Fibroblast of the aortic adventitia (primary cell): ENCODE data around the gene PKMYT1. TPM values are rescaled to one million over a fixed set of nuclear protein-coding genes. Genes with fewer than 3 reads are reported as not detected.
A peak's percentile ranks its signal among the peaks of the same experiment; 100 is the strongest.

Experiments used
- DNase-seq: peaks from one replicate; pipeline ENCODE4 v3.0.0-alpha.2; 2010; ENCODE audit warnings: low read depth
- H3K4me3 ChIP-seq: 2 replicates; pipeline ENCODE4 v1.5.1; 2011; ENCODE audit warnings: low read depth, mild to moderate bottlenecking, control low read depth, low read length, moderate library complexity
- small RNA-seq: library from RNA; depleted of rRNA; stranded (forward); fragments of <200 nt; gene quantifications from one replicate; pipeline ENCODE3, GENCODE V24; 2012
- total RNA-seq: library from RNA; depleted of rRNA; stranded (reverse); fragments of >200 nt; gene quantifications from 2 replicates; pipeline ENCODE4 v1.2.3, GENCODE V29; 2012; ENCODE audit warnings: low replicate concordance
- TF ChIP-seq, protein P1 (sequence below): IDR thresholded peaks from 2 replicates; pipeline ENCODE4 v1.5.1; 2011; ENCODE audit warnings: mild to moderate bottlenecking, low read length, control low read depth, inconsistent platforms; ENCODE audit not compliant: insufficient read depth

The PKMYT1 gene
- total RNA-seq, 1 donor = 24.5 TPM

DNA sequence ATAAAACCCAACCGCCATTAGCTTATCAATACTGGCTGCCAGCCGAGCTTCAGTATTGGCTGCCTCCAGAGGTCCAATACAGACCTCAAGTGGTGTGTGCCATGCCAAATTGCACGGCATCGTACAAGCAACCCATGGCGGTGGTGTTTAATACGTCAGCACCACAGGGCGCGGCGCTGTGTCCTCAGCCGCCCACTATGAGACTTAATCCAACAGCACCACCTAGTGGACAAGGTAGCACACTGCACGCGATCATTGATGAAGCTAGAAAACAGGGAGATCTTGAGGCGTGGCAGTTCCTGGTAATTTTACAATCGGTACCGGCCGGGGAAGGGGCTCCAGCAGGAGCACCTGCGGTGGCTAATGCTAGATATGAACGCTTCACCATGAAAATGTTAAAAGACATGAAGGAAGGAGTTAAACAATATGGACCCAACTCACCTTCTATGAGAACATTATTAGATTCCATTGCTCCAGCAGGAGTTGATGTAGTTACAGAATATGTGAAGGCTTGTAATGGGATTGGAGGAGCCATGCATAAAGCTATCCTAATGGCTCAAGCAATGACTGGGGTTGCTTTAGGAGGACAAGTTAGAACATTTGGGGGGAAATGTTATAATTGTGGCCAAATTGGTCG is 53.1 kb downstream of the PKMYT1 start:
- H3K4me3 ChIP-seq = no peak overlapping the region
- DNase-seq = peak; percentile 90
- TF ChIP-seq, protein P1, sequence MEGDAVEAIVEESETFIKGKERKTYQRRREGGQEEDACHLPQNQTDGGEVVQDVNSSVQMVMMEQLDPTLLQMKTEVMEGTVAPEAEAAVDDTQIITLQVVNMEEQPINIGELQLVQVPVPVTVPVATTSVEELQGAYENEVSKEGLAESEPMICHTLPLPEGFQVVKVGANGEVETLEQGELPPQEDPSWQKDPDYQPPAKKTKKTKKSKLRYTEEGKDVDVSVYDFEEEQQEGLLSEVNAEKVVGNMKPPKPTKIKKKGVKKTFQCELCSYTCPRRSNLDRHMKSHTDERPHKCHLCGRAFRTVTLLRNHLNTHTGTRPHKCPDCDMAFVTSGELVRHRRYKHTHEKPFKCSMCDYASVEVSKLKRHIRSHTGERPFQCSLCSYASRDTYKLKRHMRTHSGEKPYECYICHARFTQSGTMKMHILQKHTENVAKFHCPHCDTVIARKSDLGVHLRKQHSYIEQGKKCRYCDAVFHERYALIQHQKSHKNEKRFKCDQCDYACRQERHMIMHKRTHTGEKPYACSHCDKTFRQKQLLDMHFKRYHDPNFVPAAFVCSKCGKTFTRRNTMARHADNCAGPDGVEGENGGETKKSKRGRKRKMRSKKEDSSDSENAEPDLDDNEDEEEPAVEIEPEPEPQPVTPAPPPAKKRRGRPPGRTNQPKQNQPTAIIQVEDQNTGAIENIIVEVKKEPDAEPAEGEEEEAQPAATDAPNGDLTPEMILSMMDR = peak; percentile 89

DNA sequence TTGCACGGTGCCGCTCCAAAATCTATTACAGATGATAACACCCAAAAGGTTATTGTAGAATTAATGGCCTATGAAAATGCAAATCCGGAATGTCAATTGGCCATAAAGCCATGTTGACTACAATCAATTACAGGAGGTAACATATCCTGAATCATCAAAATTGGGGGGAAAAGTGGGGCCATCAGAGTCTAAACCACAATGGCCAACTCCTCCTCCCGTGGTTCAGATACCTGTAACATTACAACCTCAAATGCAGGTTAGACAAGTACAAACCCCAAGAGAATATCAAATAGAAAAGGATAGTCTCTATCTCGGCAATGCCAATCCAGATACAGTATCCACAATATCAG is 53.6 kb downstream of the PKMYT1 start:
- DNase-seq = no peak
- TF ChIP-seq, protein P1 = no peak
- H3K4me3 ChIP-seq = no peak overlapping the region

DNA sequence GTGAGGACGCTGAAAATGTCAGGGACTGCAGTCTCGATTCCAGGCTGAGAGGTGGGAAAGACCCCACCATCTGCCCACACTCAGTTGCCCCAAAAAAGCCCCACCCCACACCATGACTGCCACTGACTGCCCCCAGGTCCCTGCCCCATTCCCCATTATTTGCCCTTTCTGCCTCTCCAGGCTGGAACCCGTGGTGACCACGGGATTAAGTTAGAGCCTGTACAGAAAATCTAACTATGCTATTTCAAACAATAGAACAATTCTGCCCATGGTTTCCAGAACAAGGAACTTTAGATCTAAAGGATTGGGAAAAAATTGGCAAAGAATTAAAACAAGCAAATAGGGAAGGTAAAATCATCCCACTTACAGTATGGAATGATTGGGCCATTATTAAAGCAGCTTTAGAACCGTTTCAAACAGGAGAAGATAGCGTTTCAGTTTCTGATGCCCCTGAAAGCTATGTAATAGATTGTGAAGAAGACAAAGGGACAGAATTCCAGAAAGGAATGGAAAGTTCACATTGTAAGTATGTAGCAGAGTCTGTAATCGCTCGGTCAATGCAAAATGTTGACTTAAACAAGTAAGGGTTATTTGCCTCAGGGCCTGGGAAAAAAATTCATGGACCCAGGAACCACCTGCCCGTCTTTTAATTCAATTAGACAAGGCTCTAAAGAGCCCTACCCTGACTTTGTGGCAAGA is 54.1 kb downstream of the PKMYT1 start:
- no peak overlapping the region for H3K4me3 ChIP-seq
- TF ChIP-seq, protein P1 = no peak
- DNase-seq = no peak

DNA sequence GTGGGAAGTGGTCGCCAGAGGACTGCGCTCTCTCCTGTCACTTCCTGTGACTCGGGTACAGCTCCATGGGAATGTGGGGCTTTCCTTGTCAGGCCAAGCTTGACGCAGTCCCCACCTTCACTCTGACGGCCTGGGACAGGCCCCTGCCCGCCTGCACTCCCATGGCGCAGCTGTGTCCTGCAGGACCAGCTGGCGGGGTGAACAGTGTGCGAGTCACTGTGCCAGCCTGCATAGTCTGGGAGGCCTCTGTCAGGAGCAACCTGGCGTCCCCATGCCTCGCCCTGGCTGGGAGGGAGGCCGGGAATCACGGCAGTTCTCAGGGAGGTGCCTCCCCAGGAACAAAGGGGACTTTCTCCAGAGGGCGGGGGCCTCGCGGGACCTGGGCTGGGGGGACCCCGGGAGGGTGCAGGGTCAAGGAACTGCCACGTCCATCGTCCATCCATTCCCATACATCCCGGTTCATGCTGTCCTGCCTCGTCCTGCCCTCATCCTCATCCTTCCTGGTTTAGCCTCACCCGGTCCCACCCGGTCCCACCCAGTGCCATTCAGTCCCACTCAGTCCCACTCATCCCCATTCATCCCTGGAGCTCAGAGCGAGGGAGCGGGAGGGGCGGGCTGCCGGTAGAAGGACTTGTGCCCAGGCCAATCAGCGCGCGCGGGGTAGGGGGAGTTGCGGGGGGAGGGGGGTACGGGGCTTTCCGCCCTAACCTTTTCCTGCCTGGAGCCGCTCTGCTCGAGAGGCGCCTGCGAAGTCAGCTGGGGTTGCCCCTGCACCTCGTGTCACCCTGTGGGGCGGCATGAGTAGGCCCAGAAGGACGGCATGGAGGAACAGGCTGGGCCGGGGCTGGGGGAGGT is 55.1 kb downstream of the PKMYT1 start:
- no peak for DNase-seq
- no peak overlapping the region for H3K4me3 ChIP-seq
- TF ChIP-seq, protein P1 = no peak

DNA sequence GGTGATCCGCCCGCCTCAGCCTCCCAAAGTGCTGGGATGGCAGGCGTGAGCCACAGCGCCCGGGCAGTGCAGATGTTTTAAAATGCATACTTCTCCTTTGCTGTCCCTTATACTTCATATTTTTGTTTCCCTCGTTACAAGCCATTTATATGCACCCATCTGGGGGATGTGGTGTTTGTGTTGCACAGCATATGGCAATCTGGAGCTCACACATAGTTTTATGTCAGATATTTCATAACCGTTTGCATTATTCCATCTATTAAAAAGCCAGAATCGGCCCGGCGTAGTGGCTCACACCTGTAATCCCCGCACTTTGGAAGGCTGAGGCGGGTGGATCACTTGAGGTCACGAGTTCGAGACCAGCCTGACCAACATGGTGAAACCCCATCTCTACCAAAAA is 56.8 kb downstream of the PKMYT1 start:
- H3K4me3 ChIP-seq = no peak overlapping the region
- TF ChIP-seq, protein P1 = no peak
- DNase-seq = no peak

Small RNAs within 50 kb of the gene (small RNA-seq; reads per million reads assigned to genes)
- gene LINC00514 = not detected

Other genes with a start within 250 kb of the PKMYT1 start
- gene SRRM2, start 227.8 kb downstream of the PKMYT1 start, total RNA-seq = 77.1 and 96.3 TPM in 2 replicates
- 37.6 and 316 TPM in 2 replicates for gene ELOB, start 203.2 kb downstream of the PKMYT1 start, total RNA-seq
- gene PRSS33, start 192.9 kb downstream of the PKMYT1 start, total RNA-seq = not detected in 2 replicates
- gene PRSS41, start 182.0 kb downstream of the PKMYT1 start, total RNA-seq = not detected in 2 replicates
- gene PRSS21, start 163.2 kb downstream of the PKMYT1 start, total RNA-seq = 0.27 and 0.49 TPM in 2 replicates
- 0.27 and 1.4 TPM in 2 replicates for gene ZG16B, start 150.1 kb downstream of the PKMYT1 start, total RNA-seq
- gene PRSS22, start 122.3 kb downstream of the PKMYT1 start, total RNA-seq = not detected in 2 replicates
- gene FLYWCH2, start 97.2 kb downstream of the PKMYT1 start, total RNA-seq = 48.9 and 56.4 TPM in 2 replicates
- 31.3 and 37.4 TPM in 2 replicates for gene FLYWCH1, start 68.5 kb downstream of the PKMYT1 start, total RNA-seq
- not detected in 2 replicates for gene KREMEN2, start 16.2 kb downstream of the PKMYT1 start, total RNA-seq
- 0.16 and 13.8 TPM in 2 replicates for gene PAQR4, start 11.1 kb downstream of the PKMYT1 start, total RNA-seq
- not detected in 2 replicates for gene CLDN9, start 32.5 kb upstream of the PKMYT1 start, total RNA-seq
- gene CLDN6, start 37.7 kb upstream of the PKMYT1 start, total RNA-seq = 1.1 TPM in 1 of 2 replicates, not detected in the other
- 26.7 and 124 TPM in 2 replicates for gene TNFRSF12A, start 39.9 kb upstream of the PKMYT1 start, total RNA-seq
- 40.6 and 45.6 TPM in 2 replicates for gene HCFC1R1, start 43.5 kb upstream of the PKMYT1 start, total RNA-seq
- 16.3 and 30.2 TPM in 2 replicates for gene THOC6, start 43.6 kb upstream of the PKMYT1 start, total RNA-seq
- not detected in 2 replicates for gene BICDL2, start 56.5 kb upstream of the PKMYT1 start, total RNA-seq
- gene MMP25, start 66.1 kb upstream of the PKMYT1 start, total RNA-seq = not detected in 2 replicates
- 7.6 and 7.8 TPM in 2 replicates for gene IL32, start 85.2 kb upstream of the PKMYT1 start, total RNA-seq
- gene ZSCAN10, start 118.8 kb upstream of the PKMYT1 start, total RNA-seq = not detected in 2 replicates
- gene ZNF205, start 132.1 kb upstream of the PKMYT1 start, total RNA-seq = 12.3 and 14.7 TPM in 2 replicates
- 6.9 and 7.0 TPM in 2 replicates for gene ZNF213, start 154.6 kb upstream of the PKMYT1 start, total RNA-seq
- not detected in 2 replicates for gene OR1F1, start 207.8 kb upstream of the PKMYT1 start, total RNA-seq